Measurements from ENCODE around the gene NTNG2.

The NTNG2 gene

DNA sequence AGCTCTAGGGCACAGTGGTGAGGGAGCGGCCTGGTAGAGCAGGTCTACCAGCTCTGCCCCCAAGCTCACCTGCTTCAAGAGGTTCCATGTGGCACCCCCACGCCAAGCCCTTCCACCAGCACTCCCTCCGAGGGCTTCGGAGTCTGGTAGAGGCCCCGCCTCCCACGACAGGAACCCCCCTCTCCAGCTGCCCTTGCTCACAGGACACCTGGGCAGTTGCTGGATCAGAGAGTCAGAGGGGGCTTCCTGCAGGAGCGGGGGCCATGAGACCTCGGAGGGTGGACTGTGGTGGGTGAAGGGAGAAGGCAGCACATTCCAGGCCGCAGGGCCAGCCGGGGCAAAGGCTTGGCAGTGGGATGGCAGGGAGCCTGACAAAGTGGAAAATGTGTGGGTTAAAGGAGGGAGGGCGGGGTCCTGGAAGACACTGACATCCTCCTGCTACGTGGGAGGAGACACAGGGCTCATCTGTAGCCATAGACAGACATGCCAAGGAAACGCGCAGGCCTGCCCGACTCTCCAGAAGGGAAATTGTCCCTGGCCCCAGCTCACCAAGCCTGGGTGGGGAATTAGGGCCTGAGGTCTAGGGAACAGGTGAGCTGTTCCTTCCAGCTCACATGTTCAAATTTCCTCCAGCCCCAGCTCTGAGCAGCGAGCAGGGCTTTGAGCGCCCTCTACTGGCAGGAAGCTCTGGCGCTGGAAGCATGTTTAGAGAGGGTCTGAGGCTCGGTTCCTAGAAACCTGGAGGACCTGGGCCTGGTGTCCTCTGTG, 74.2 kb downstream of the NTNG2 start:
- peak; percentile 57 for DNase-seq

DNA sequence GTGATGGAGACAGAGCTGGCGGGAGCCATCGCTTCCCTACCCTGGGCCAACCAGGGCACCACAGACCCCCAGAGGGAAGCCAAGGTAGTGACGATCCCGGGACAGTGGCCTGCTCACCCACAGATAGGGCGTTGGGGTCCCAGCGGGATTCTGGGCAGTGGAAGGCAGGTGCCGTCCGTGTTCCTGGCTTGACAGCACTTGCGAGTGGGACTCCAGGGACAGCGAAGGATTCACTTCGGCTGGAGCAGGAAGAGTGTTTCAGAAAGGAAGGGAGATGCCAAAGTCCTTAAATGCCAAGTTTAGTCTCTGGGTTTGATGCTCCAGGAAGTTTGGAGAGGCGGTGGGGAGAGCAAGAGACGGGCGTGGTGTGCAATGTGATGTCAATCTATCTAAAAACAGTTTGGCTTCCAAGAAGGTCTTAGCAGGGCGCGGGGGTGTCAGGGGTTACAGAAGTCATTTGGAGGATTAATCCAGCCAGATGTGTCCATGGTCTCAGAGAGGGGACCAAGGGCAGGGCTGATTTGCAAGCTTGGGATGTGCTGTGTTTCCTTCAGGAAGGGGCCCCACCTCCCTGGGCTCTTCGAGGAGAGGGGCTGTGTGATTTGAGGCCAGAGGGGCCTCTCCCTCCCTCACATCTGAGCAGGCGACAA, 74.9 kb downstream of the NTNG2 start:
- no peak for DNase-seq

DNA sequence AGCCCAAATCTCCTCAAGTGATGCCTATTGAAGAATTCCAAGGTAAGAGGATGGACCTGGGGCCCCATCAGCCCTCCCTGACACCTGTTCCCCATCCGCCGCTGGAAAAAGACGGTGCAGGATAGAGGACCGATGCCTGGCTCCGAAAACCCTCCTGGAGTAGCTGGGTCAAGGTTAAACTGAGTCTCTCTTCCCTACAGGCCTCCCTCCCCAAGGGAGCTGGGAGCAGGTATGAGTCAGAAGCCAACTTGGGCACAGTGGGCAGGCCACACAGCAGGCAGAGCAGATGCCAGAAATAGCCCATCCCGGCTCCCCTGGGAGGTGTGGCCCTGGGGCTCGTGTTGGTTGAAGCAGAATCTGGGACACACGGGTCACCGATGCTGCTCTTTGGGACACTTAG, 75.6 kb downstream of the NTNG2 start:
- no peak for DNase-seq

DNA sequence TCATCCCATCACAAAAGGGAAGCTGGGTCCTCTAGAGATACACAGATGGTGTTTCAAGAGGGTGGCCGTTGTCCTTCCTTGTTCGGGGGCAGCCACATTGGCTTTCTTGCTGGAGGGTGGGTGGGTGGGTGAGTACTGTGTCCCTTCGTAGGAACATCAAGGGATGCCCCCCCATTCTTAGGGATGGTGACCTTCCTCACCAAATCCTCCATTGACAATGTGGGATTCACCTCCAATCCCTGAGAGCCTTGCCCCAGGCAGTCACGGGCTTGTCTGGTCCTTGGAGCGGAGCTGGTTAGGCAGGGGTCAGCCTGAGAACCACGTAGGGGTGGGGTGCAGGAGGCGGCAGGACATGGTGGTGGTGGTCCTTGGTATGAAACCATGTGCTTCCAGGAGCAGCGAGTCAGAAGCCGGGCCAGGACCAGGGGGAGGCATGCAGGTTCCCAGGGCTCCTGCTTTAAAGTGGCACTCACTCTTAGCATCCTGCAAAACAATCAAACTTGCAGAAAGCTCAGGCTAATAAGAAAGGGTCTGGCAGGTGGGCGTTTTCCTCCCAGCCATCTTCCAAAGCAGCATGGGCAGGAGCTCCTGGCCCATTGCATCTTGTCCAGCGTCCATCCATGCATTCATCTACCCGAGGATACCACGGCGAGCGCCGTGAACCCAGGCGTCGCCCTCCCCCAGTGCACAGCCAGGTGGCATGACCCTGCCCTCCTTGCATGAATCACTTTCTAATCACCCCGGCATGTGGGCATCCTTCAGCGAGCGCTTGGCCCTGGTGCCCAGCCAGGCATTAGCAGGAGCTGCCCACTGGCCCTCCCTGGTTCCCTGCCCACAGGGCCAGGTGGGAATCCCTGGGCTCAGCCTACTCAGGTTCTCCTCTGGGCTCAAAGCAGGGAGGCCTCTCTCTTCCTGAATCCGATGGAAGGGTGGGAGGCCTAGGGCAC, 76.4 kb downstream of the NTNG2 start:
- no peak for DNase-seq

DNA sequence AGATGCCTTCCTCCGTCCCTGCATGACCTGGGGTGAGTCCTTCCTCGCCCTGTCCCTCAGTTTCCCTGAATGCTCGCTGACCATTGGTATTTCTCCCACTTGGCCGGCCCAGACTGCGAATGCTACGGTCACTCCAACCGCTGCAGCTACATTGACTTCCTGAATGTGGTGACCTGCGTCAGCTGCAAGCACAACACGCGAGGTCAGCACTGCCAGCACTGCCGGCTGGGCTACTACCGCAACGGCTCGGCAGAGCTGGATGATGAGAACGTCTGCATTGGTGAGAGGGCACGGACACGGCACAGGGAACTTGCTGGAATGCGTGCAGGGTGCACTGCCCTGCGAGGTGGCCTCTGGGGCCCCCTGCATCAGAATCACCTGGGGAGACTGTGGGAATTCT, 77.1 kb downstream of the NTNG2 start:
- no peak for DNase-seq

DNA sequence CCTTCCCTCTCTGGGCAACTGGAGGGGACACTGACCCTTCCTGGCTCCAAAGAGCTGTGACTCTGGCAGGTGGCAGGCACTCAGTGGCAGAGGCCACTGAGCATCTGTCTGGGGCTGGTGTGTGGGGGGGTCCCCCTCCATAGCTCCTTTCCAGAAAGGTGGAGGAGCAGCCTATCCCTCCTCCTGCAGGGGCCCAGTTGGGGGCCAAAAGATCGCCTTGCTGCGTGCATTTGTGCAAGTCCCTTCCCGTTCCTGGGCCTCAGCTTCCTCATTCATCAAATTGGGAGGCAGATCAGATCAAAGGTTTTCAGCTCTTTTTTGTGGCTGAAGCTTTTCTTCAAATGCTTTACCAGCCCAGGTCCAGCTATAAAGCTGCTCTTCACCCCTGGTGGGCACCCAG, 77.7 kb downstream of the NTNG2 start:
- DNase-seq, result no peak

DNA sequence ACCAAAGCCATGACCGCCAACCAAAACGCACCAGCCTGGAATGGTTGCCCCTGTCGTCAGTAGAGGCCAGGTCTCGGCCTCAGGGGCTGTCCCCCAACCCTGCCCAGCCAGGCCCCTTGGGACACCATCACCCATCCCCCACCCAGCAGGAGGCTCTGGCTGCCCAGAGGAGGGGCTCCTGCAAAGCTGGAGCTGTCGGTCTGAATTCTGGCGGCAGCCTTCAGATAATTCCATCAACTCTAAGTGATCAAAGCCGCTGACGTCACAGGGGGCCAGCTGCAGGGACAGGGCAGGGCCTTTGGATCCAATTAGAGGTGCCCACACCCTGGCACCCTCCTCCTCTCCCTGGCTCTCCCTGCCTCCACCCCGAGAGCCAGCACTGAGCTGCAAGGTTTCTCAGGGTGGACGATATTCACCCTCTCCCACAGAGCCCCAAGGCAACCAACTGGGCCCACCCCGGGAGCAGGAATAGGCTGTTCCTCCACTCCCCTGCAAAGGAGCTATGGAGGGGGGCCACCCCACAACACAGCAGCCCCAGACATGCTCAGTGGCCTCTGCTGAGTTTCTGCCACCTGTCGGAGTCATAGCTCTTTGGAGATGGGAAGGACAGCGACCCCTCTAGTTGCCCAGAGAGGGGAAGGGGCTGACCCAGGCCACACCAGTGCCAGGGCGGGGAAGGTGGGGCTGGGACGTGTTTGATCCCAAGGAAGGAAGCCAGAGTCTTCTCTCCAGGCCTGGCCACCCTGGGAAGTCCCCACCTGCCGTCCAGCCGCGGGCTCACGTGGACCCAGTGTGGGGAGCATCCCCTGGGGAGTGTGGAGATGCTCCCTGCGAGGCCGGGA, 78.4 kb downstream of the NTNG2 start:
- no peak for DNase-seq

DNA sequence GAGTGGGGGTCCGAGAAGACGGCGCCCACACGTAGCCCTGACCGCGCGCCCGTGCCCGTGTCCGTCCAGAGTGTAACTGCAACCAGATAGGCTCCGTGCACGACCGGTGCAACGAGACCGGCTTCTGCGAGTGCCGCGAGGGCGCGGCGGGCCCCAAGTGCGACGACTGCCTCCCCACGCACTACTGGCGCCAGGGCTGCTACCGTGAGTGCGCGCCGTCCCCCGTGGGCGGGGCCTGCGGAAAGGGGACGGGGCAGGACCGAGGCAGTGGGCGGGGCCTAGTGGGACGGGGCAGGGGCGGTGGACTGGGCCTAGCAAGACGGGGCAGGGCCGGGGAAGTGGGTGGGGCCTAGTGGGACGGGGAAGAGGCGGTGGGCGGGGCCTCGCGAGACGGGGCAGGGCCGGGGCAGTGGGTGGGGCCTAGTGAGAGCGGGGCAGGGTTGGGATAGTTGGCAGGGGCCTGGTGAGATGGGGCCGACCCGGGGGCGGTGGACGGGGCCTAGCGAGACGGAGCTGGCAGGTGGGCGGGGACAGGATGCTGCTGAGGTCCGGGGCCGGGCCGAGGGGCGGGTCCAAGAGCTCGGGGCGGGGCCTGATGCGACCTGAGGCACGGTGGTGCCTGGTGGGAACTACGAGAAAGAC, 79.1 kb downstream of the NTNG2 start:
- DNase-seq, result peak; percentile 81

DNA sequence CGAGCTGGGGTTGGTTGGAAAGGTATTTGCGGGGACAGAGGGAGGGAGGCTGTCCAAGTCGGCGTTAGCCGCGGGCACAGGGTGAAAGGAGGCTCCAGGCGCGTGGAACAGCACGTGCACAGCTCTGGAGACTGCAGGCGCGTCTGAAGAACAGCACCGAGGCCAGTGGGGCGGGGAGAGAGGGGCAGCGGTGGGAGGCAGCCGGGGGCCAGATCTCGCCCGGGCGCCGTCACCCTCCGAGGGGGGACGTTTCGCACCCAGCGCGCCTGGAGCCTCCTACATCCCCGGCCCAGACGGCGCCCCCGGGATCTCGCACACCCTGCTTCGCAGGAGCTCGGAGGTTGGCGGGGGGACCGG, 79.6 kb downstream of the NTNG2 start:
- DNase-seq, result no peak

DNA sequence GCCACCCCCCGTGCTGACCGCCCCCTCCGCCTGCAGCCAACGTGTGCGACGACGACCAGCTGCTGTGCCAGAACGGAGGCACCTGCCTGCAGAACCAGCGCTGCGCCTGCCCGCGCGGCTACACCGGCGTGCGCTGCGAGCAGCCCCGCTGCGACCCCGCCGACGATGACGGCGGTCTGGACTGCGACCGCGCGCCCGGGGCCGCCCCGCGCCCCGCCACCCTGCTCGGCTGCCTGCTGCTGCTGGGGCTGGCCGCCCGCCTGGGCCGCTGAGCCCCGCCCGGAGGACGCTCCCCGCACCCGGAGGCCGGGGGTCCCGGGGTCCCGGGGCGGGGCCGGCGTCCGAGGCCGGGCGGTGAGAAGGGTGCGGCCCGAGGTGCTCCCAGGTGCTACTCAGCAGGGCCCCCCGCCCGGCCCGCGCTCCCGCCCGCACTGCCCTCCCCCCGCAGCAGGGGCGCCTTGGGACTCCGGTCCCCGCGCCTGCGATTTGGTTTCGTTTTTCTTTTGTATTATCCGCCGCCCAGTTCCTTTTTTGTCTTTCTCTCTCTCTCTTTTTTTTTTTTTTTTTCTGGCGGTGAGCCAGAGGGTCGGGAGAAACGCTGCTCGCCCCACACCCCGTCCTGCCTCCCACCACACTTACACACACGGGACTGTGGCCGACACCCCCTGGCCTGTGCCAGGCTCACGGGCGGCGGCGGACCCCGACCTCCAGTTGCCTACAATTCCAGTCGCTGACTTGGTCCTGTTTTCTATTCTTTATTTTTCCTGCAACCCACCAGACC, 80.2 kb downstream of the NTNG2 start:
- no peak for DNase-seq

DNA sequence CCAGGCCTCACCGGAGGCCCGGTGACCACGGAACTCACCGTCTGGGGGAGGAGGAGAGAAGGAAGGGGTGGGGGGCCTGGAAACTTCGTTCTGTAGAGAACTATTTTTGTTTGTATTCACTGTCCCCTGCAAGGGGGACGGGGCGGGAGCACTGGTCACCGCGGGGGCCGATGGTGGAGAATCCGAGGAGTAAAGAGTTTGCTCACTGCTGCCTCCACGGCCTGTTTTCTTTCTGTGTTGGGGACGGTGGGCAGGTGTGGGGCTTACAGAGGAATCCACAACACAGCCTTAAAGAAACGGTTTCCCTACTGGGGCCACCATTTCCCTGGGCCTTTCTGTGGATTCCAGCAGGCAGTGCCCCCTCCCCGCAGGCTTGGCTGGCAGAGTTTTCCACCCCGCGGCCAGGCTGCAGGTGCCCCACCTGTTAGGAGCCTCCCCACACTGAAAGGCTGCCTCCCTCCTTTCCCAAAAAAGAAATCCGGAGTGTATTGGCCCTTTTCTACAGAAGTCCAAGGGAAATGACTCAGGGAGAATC, 80.8 kb downstream of the NTNG2 start:
- DNase-seq, result no peak

DNA sequence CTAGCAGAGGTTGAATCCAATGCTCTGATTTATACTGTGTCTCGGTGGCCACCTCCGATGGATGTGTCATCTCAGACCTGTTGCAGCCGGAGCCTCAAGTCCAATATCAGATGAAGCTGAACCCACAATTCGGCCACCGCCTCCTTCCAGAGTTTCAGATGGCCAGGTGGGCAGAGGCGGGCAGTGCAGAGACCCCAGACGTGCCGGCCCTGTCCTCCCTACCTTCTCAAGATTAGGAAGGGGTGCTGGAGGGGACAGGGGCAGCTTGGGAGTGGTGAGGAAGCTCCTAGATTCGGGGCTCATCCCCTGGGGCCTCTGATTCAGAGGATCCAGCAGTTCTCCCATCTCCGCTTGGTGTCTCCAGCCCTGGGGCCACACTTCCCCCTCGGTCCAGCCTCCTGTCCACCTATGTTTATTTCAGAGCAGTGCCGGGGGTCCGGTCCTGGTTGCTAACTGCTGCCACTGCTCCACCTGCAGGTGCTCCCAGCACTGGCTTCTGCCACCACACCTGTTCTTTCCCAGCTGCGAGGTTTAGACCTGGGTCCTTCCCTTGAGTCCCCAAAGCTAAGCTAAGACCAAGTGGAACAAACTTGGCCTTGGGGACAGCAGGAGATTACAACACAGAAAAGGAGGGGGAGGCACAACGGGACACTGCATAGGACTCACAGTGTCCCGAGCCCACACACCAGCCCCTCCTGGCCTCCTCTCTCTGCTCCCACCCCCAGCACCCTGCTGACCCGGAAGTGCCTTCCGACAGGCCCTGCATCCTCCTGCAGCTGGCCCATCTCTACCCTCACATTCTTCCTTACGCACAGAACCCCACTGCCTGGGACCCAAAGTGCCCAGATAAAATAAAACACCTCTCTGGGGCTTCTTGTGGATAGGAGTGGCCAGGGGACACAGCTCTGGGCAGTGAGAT, 81.6 kb downstream of the NTNG2 start:
- no peak for DNase-seq

DNA sequence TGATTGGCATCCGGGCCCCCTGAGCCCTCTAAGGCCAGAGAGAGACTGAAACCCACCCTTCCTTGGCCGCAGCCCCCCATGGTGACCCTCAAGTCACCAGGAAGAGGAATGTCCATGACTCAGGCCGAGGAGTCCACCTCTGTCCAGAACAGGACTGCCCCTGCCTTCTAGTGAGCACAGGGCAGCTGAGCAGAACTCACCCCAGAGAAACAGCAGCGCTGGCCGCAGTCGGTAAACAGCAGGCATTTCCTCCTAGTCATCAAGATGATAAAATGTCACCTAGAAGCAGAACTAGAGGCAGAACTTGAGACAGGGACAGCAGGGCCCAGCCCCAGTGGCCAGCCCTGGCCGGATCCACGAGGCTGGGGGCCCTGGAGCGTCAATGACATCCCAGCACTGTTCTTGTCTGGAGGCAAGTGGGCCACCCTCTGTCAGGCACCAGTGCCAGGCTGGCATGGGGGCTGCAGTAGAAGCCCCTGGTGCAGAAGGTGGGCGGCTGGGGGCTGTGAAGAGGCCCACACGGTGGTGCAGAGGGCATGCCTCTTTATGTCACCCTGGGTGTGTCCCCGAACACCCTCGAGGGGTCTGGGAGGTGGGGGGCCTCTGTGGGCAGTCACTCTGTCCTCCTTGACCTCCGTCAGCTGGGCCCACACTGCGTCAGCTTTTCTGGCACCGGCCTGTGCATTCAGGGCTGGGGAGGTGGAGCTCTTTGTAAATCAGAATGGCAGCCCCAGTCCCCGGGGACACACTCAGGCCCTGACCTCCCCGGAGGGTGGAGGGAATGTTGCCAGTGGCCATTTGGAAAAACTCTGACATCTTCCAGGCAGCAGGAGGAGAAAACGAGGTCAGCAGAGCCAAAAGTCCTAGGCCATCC, 83.0 kb downstream of the NTNG2 start:
- no peak for DNase-seq

DNA sequence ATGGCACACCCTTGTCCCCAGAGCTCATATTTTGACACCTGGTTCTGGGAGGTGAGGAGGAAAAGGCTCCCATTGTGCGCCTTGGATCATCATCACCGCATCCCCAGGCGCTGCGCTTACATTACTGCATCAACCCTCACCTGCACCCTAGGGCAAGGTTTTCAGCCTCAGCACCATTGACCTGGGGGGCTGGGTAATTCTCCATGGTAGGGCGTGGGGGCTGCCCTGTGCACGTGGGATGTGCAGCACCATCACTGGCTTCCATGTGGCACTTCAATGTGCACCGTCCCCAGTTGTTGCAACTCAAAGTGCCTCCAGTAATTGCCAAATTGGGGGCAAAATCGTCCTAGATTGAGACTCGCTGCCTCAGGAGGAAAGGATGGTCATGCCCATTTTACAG, 83.6 kb downstream of the NTNG2 start:
- no peak for DNase-seq

DNA sequence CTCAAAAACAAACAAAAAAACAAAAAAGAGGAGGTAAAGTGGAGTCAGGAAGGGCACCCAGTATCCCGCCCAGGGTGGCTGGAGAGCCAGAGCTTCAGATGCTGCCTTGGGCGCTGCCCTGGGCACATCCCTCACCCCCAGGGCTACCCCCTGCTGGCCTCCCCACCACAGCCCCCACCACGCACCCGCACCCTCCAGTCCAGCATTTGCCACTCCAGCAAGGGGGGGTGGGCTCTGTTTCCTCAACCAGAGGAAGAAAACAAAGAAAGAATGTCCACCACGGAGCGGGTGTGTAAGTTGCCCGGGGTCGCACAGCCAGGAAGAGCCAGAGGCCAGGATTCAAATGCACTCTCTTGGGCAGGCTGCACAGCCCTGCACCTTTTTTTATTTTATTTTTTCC, 86.1 kb downstream of the NTNG2 start:
- no peak for DNase-seq

DNA sequence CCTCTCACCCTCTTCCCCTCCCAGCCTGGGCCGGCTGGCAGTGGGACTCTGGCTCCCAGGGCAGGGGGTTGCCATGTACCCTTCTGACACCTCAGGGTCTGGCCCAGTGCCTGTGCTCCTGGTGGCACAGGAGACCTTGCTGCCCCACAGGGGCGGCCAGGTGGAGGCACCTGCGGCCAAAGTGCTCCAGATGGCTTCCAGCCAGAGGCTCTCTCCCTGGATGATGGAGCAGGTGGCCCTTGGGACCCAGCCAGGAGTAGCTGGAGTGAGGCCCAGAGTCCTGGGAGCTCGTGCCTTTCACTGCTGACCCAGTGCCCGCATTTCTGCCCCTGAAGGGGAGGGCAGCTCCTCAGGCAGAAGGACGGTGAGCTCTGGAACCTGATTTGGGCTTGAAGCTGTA, 87.3 kb downstream of the NTNG2 start:
- no peak for DNase-seq

DNA sequence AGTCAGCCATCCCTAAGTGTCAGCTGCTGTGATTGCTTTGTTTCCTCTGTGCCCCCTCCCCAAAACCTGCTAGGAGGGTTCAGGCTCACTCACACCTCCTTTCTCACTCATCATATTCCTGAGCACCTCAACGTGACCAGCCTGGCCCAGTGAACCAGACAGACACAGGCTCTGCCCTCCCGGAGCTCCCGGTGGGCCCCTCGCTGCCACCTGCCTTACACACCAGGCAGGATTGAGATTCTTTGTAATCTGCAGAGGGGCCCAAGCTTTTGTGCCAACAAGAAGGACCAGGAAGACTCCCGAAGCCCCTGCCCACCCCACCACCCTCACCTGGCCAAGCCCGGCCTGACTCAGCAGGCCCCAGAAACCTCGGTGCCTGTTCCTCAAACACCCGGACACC, 87.8 kb downstream of the NTNG2 start:
- DNase-seq, result no peak
